WTC11 (cell line): Measurements from ENCODE around the gene ZBTB16.

ENCODE experiments used
- CREB1 ChIP-seq: sonication (generic); formaldehyde crosslinking; IDR thresholded peaks from 2 replicates; pipeline ENCODE4 v1.8.0; 2023; ENCODE audit warnings: mild to moderate bottlenecking, missing genetic modification reagents
- FOXJ3 ChIP-seq: sonication (generic); formaldehyde crosslinking; IDR thresholded peaks from 2 replicates; pipeline ENCODE4 v1.9.0; 2021; ENCODE audit warnings: missing genetic modification reagents, mild to moderate bottlenecking, borderline replicate concordance
- IRF2 ChIP-seq: sonication (generic); formaldehyde crosslinking; IDR thresholded peaks from 2 replicates; pipeline ENCODE4 v1.8.0; 2022; ENCODE audit warnings: low read depth, missing genetic modification reagents, borderline replicate concordance
- KAT7 ChIP-seq: sonication (generic); formaldehyde crosslinking; IDR thresholded peaks from 2 replicates; pipeline ENCODE4 v1.8.1; 2023; ENCODE audit warnings: missing genetic modification reagents, mild to moderate bottlenecking, borderline replicate concordance
- NR2C2 ChIP-seq: sonication (generic); formaldehyde crosslinking; IDR thresholded peaks from 2 replicates; pipeline ENCODE4 v1.8.0; 2022; ENCODE audit warnings: mild to moderate bottlenecking, missing genetic modification reagents
- NR3C1 ChIP-seq: sonication (generic); formaldehyde crosslinking; conservative IDR thresholded peaks from 2 replicates; pipeline ENCODE4 v1.8.1; 2023; ENCODE audit warnings: low read depth, mild to moderate bottlenecking, missing genetic modification reagents
- SMAD3 ChIP-seq: sonication (generic); formaldehyde crosslinking; IDR thresholded peaks from 2 replicates; pipeline ENCODE4 v1.8.0; 2022; ENCODE audit warnings: missing genetic modification reagents, mild to moderate bottlenecking, borderline replicate concordance
- SOX15 ChIP-seq: fragments of 250-450 bp; sonication (Bioruptor Pico); IDR thresholded peaks from 2 replicates; pipeline ENCODE4 v1.9.0; 2021; ENCODE audit warnings: mild to moderate bottlenecking
- TP53 ChIP-seq: sonication (generic); formaldehyde crosslinking; IDR thresholded peaks from 2 replicates; pipeline ENCODE4 v1.8.1; 2023; ENCODE audit warnings: mild to moderate bottlenecking, missing genetic modification reagents
- TF ChIP-seq, protein P1 (sequence below): fragments of 200-600 bp; IDR thresholded peaks from 2 replicates; pipeline ENCODE4 v1.8.0; 2022; ENCODE audit warnings: antibody characterized with exemption
- TF ChIP-seq, protein P2 (sequence below): sonication (generic); formaldehyde crosslinking; IDR thresholded peaks from 2 replicates; pipeline ENCODE4 v1.8.1; 2022; ENCODE audit warnings: mild to moderate bottlenecking, missing genetic modification reagents, moderate library complexity, borderline replicate concordance
- TF ChIP-seq, protein P3 (sequence below): sonication (generic); formaldehyde crosslinking; IDR thresholded peaks from 2 replicates; pipeline ENCODE4 v1.8.0; 2022; ENCODE audit warnings: missing genetic modification reagents
- TF ChIP-seq, protein P4 (sequence below): sonication (generic); formaldehyde crosslinking; IDR thresholded peaks from 2 replicates; pipeline ENCODE4 v1.8.1; 2022; ENCODE audit warnings: missing genetic modification reagents, borderline replicate concordance

DNA sequence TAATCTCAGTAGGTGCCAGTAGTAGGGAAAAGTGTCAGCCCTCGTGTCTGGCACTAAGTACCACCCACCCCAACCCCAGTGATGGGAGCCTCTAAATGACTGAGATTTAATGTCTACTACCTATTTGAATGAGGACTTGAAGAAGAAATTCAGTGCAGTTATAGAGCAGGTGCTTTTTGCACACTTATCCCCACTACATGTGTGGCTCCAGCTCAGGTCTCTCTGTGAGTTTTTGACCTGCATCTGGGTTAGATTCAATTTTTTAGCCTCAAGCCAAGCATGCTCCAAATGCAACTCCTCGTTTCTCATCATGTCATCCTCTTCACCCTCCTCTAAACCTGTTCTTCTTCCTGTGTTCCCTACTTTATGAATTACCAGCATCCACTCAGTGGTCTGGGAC, 211.8 kb downstream of the ZBTB16 start:
- TF ChIP-seq FOXJ3 (CRISPR knock-in tag) (no peak), SMAD3 (no peak), SOX15 (CRISPR knock-in tag) (no peak), NR3C1 (CRISPR knock-in tag) (no peak), KAT7 (CRISPR knock-in tag) (no peak), NR2C2 (CRISPR knock-in tag) (no peak), TP53 (CRISPR knock-in tag) (no peak), CREB1 (CRISPR knock-in tag) (no peak), IRF2 (CRISPR knock-in tag) (no peak)
- TF ChIP-seq, protein P1, sequence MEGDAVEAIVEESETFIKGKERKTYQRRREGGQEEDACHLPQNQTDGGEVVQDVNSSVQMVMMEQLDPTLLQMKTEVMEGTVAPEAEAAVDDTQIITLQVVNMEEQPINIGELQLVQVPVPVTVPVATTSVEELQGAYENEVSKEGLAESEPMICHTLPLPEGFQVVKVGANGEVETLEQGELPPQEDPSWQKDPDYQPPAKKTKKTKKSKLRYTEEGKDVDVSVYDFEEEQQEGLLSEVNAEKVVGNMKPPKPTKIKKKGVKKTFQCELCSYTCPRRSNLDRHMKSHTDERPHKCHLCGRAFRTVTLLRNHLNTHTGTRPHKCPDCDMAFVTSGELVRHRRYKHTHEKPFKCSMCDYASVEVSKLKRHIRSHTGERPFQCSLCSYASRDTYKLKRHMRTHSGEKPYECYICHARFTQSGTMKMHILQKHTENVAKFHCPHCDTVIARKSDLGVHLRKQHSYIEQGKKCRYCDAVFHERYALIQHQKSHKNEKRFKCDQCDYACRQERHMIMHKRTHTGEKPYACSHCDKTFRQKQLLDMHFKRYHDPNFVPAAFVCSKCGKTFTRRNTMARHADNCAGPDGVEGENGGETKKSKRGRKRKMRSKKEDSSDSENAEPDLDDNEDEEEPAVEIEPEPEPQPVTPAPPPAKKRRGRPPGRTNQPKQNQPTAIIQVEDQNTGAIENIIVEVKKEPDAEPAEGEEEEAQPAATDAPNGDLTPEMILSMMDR, result no peak
- TF ChIP-seq, protein P2, sequence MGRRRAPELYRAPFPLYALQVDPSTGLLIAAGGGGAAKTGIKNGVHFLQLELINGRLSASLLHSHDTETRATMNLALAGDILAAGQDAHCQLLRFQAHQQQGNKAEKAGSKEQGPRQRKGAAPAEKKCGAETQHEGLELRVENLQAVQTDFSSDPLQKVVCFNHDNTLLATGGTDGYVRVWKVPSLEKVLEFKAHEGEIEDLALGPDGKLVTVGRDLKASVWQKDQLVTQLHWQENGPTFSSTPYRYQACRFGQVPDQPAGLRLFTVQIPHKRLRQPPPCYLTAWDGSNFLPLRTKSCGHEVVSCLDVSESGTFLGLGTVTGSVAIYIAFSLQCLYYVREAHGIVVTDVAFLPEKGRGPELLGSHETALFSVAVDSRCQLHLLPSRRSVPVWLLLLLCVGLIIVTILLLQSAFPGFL, result no peak
- TF ChIP-seq, protein P3, sequence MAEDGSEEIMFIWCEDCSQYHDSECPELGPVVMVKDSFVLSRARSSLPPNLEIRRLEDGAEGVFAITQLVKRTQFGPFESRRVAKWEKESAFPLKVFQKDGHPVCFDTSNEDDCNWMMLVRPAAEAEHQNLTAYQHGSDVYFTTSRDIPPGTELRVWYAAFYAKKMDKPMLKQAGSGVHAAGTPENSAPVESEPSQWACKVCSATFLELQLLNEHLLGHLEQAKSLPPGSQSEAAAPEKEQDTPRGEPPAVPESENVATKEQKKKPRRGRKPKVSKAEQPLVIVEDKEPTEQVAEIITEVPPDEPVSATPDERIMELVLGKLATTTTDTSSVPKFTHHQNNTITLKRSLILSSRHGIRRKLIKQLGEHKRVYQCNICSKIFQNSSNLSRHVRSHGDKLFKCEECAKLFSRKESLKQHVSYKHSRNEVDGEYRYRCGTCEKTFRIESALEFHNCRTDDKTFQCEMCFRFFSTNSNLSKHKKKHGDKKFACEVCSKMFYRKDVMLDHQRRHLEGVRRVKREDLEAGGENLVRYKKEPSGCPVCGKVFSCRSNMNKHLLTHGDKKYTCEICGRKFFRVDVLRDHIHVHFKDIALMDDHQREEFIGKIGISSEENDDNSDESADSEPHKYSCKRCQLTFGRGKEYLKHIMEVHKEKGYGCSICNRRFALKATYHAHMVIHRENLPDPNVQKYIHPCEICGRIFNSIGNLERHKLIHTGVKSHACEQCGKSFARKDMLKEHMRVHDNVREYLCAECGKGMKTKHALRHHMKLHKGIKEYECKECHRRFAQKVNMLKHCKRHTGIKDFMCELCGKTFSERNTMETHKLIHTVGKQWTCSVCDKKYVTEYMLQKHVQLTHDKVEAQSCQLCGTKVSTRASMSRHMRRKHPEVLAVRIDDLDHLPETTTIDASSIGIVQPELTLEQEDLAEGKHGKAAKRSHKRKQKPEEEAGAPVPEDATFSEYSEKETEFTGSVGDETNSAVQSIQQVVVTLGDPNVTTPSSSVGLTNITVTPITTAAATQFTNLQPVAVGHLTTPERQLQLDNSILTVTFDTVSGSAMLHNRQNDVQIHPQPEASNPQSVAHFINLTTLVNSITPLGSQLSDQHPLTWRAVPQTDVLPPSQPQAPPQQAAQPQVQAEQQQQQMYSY (CRISPR knock-in tag), result no peak
- TF ChIP-seq, protein P4, sequence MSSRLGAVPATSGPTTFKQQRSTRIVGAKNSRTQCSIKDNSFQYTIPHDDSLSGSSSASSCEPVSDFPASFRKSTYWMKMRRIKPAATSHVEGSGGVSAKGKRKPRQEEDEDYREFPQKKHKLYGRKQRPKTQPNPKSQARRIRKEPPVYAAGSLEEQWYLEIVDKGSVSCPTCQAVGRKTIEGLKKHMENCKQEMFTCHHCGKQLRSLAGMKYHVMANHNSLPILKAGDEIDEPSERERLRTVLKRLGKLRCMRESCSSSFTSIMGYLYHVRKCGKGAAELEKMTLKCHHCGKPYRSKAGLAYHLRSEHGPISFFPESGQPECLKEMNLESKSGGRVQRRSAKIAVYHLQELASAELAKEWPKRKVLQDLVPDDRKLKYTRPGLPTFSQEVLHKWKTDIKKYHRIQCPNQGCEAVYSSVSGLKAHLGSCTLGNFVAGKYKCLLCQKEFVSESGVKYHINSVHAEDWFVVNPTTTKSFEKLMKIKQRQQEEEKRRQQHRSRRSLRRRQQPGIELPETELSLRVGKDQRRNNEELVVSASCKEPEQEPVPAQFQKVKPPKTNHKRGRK (CRISPR knock-in tag), result no peak
